Colonic mucosa (tissue), 4 donors: Measurements from ENCODE around the gene GLYAT. TPM values are rescaled to one million over a fixed set of nuclear protein-coding genes. Genes with fewer than 3 reads are reported as not detected.

Source experiments
- DNase-seq: peaks from one replicate; pipeline ENCODE4 v3.0.0-alpha.2; 2020
- H3K27ac ChIP-seq: fragments of 200-600 bp; one replicate; pipeline ENCODE4 v1.8.0; 2021
- H3K27me3 ChIP-seq: fragments of 200-600 bp; one replicate; pipeline ENCODE4 v1.8.0; 2021
- H3K36me3 ChIP-seq: fragments of 200-600 bp; one replicate; pipeline ENCODE4 v1.8.0; 2021
- H3K4me1 ChIP-seq: fragments of 200-600 bp; one replicate; pipeline ENCODE4 v1.8.0; 2021; ENCODE audit warnings: mild to moderate bottlenecking
- H3K4me3 ChIP-seq: fragments of 200-600 bp; one replicate; pipeline ENCODE4 v1.8.0; 2021
- H3K9ac ChIP-seq, 2 donors: one replicate each; pipeline ENCODE4 v1.7.0; 2013; ENCODE audit warnings: control low read depth in 2 of 2, low read depth in 2 of 2, low read length in 2 of 2
- H3K9me3 ChIP-seq: fragments of 200-600 bp; one replicate; pipeline ENCODE4 v1.8.0; 2021
- intact Hi-C: fragments of 100-400 bp; cut with DNase I; formaldehyde crosslinking; loops from one replicate; pipeline ENCODE4 v1.14.1; 2022
- total RNA-seq, 2 donors: library from RNA; stranded (reverse); fragmentation: NEBNext Ultra II Directional in 1 of 2; extraction: Animal tissue kit (Norgen Biotek cat#: 25700) in 1 of 2; gene quantifications; one replicate each; pipeline ENCODE4 v1.2.1, GENCODE V29; 2021
- TF ChIP-seq, protein P1 (sequence below): fragments of 200-600 bp; IDR thresholded peaks from one replicate; pipeline ENCODE4 v1.8.0; 2022; ENCODE audit warnings: antibody characterized with exemption, mild to moderate bottlenecking
- donor health status: healthy.
- donor health status: DM: no; HTN: no; CAD: no.
- donor health status: DM: no; HTN: no; CAD: no.

The GLYAT gene
- total RNA-seq, 2 donors from 2014 or later = not detected

DNA sequence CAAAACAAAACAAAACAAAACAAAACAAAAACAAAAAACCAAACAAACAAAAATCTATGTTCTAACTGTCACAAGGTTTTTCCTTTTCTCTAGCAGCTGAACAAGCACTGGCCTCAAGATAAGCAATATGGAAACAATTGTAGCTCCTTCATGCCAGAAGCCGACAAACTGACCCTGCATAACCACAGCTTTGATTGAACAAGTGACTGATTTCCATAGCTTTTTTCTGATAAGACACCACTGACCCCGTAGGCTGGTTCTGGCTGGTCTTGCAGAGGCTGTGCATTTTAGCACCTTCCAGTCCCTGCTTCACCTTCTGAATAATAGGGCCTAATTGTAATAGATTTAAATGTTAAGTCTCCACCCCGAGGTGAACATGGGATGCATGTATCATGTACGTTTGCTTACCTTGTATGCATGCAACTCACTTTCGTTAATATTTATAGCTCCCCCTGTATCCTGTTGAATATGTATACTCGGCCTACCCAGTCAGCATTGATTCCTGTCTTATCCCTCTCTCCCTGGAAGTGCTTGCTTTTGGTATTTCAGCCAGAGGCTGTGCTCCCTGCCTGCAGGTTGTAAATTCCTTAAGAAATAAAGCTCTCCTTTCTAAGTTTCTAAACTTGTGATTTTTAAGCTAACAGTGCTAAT lies 59.6 kb downstream of the GLYAT start:
- no peaks in the 10 kb centered on the region for H3K36me3 ChIP-seq
- TF ChIP-seq, protein P1, sequence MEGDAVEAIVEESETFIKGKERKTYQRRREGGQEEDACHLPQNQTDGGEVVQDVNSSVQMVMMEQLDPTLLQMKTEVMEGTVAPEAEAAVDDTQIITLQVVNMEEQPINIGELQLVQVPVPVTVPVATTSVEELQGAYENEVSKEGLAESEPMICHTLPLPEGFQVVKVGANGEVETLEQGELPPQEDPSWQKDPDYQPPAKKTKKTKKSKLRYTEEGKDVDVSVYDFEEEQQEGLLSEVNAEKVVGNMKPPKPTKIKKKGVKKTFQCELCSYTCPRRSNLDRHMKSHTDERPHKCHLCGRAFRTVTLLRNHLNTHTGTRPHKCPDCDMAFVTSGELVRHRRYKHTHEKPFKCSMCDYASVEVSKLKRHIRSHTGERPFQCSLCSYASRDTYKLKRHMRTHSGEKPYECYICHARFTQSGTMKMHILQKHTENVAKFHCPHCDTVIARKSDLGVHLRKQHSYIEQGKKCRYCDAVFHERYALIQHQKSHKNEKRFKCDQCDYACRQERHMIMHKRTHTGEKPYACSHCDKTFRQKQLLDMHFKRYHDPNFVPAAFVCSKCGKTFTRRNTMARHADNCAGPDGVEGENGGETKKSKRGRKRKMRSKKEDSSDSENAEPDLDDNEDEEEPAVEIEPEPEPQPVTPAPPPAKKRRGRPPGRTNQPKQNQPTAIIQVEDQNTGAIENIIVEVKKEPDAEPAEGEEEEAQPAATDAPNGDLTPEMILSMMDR = no peak
- H3K4me1 ChIP-seq = no peaks in the 10 kb centered on the region
- H3K27me3 ChIP-seq = no peaks in the 10 kb centered on the region
- DNase-seq = no peak
- intact Hi-C loops = loop anchor here (10.0 kb wide), 2 partner anchors 97 to 113 kb away; partner anchors contain the start of genes LPXN and ZFP91
- no peak overlapping the region for H3K27ac ChIP-seq
- H3K9ac ChIP-seq = no peak overlapping the region
- no peak overlapping the region for H3K4me3 ChIP-seq
- H3K9me3 ChIP-seq = no peaks in the 10 kb centered on the region

DNA sequence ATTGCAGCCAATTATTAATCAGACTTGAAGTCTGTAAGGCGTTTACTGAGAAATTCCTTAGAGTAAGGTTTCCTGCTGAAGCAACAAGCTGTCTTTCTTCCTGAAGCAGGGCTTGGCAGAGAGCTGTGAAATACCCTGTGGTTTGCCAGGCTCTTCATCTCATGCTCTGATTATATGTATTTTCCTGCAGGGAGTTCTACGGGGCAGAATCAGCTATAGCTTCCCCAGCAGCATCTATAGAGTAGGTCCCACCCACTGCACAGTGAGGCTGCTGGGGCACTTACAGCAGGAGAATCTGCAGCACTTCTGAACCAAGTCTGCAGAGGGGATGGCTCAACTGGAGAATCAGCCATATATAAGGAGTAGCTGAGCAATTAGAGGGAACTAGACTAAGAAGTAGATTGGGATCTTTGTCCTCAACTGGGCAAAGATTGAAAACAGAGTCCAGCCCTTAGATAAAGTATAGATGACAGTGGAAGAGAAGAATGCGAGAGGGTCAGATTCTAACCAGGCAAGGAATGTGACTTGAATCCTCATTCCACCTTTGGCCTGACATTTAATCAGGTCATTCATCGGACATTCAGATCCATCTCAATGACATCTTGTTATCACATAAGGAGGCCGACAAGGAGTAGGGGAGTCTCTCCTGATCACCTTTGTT lies 71.7 kb downstream of the GLYAT start:
- Histone ChIP-seq H3K9ac (no peak overlapping the region), H3K27me3 (no peaks in the 10 kb centered on the region), H3K4me1 (no peaks in the 10 kb centered on the region), H3K36me3 (no peaks in the 10 kb centered on the region), H3K27ac (no peak overlapping the region), H3K9me3 (no peaks in the 10 kb centered on the region), H3K4me3 (no peak overlapping the region)
- no peak for DNase-seq
- intact Hi-C loops = loop anchor here (10.0 kb wide), 1 partner anchor 235 kb away; no protein-coding TSS in a partner anchor
- TF ChIP-seq, protein P1 = no peak

DNA sequence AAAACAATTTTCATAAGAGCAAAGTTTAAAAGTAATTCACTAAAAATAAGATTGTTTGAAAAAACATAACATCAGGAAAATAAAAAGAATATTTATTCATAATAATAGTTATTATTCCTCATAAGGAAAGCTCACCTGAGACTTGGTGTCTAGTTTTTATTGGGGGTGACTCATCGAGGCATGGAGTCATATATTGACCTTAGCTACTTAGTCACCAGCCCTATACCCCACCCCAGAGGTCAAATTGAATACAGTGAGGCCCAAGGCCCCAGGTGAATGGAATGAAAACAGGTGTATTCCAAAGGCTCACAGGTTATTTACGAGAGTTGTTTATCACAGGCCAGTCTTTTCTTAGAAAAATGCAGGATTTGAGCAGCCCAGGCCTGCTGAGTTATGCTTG lies 72.3 kb downstream of the GLYAT start:
- Histone ChIP-seq H3K4me1 (no peaks in the 10 kb centered on the region), H3K27me3 (no peaks in the 10 kb centered on the region), H3K36me3 (no peaks in the 10 kb centered on the region), H3K9ac (no peak overlapping the region), H3K9me3 (no peaks in the 10 kb centered on the region), H3K27ac (no peak overlapping the region), H3K4me3 (no peak overlapping the region)
- intact Hi-C loops = loop anchor here (10.0 kb wide), 1 partner anchor 235 kb away; no protein-coding TSS in a partner anchor
- TF ChIP-seq, protein P1 = no peak
- DNase-seq = no peak

Other genes starting within 250 kb of the GLYAT start
- gene OR5B21, start 223.8 kb downstream of the GLYAT start, total RNA-seq = not detected
- 1 to 10 TPM; 7.8 to 10.0 TPM for gene LPXN, start 156.1 kb downstream of the GLYAT start, total RNA-seq
- gene ZFP91, start 152.9 kb downstream of the GLYAT start, total RNA-seq = 10 to 100 TPM; 60.9 to 92.0 TPM
- gene CNTF, start 109.3 kb downstream of the GLYAT start, total RNA-seq = 1 to 10 TPM; 1.8 to 2.1 TPM
- gene GLYATL2, start 112.8 kb upstream of the GLYAT start, total RNA-seq = under 1 TPM in 1 of 2 donors, not detected in 1; 0.22 TPM
- 1 to 10 TPM in 1 of 2 donors, under 1 TPM in 1; 0.72 to 1.6 TPM for gene GLYATL1, start 207.5 kb upstream of the GLYAT start, total RNA-seq